Lower leg skin (tissue), 3 donors: ENCODE results near the gene EFCAB6.

Source experiments
- CTCF ChIP-seq, 3 donors: fragments of 450-650 bp; IDR thresholded peaks; one replicate each; pipeline ENCODE4 v1.5.1; 2016; ENCODE audit warnings: antibody characterized with exemption in 3 of 3, mild to moderate bottlenecking in 3 of 3, moderate library complexity in 2 of 3
- POLR2A ChIP-seq, 2 donors: fragments of 450-650 bp; IDR thresholded peaks; one replicate each; pipeline ENCODE4 v1.6.1; 2016 to 2017; ENCODE audit warnings: antibody characterized with exemption in 2 of 2, mild to moderate bottlenecking in 1 of 2, moderate library complexity in 1 of 2

GRCh38 chr22:43583501-43583900 lies 228.6 kb downstream of the EFCAB6 start:
- TF ChIP-seq CTCF (IDR thresholded peaks at IDR 0.05) (no peak), POLR2A (IDR thresholded peaks at IDR 0.05) (no peak)
